Esophagus (tissue), 2 donors: ENCODE measurements around the gene ADAMTSL2. TPM values are rescaled to one million over a fixed set of nuclear protein-coding genes. Genes with fewer than 3 reads are reported as not detected.

Experiments used
- H3K27ac ChIP-seq, 2 donors: one replicate each; pipeline ENCODE4 v1.5.1; 2013; ENCODE audit warnings: low read depth in 2 of 2, mild to moderate bottlenecking in 2 of 2, inconsistent platforms in 1 of 2, low read length in 1 of 2, moderate library complexity in 1 of 2
- H3K27me3 ChIP-seq, 2 donors: one replicate each; pipeline ENCODE4 v1.6.1; 2013; ENCODE audit warnings: low read length in 2 of 2, control low read depth in 1 of 2, mild to moderate bottlenecking in 1 of 2; ENCODE audit not compliant: insufficient read depth in 2 of 2, control insufficient read depth in 1 of 2
- H3K36me3 ChIP-seq, 2 donors: one replicate each; pipeline ENCODE4 v1.6.1; 2013; ENCODE audit warnings: low read length in 1 of 2; ENCODE audit not compliant: control insufficient read depth in 2 of 2, insufficient read depth in 2 of 2
- H3K4me1 ChIP-seq, 2 donors: one replicate each; pipeline ENCODE4 v1.6.1; 2013; ENCODE audit warnings: low read length in 1 of 2; ENCODE audit not compliant: control insufficient read depth in 2 of 2, insufficient read depth in 2 of 2
- H3K4me3 ChIP-seq, 2 donors: one replicate each; pipeline ENCODE4 v1.5.1; 2013; ENCODE audit warnings: low read length in 2 of 2, mild to moderate bottlenecking in 2 of 2, low read depth in 1 of 2, moderate library complexity in 1 of 2
- H3K9me3 ChIP-seq, 2 donors: one replicate each; pipeline ENCODE4 v1.6.1; 2013; ENCODE audit warnings: mild to moderate bottlenecking in 2 of 2, low read depth in 1 of 2, low read length in 1 of 2, moderate library complexity in 1 of 2; ENCODE audit not compliant: control insufficient read depth in 2 of 2, insufficient read depth in 1 of 2
- WGBS, 2 donors: extraction: QIAGEN DNeasy Blood & Tissue Kit; methylation state at CpG; one replicate each; pipeline ENCODE4 v1.1.7; 2013; 5-methylcytosine and 5-hydroxymethylcytosine counted together
- polyA plus RNA-seq, 2 donors: library from polyadenylated mRNA; stranded (reverse); fragments of 200-250 nt; gene quantifications; one replicate each; pipeline ENCODE4 v1.2.3, GENCODE V29; 2013
- donor health status: healthy with polysubstance abuse.
- donor health status: Bipolar disorder and iron deficiency.

Gene ADAMTSL2
- polyA plus RNA-seq, 2 donors, result 0.60 to 1.0 TPM

- Histone ChIP-seq H3K36me3 (no peaks in the 10 kb centered on the region), H3K27me3 (peaks cover 0 to 8% of the 10 kb centered on the region in 2 donors), H3K4me1 (no peaks in the 10 kb centered on the region), H3K27ac (no peak overlapping the region), H3K4me3 (no peak overlapping the region), H3K9me3 (no peaks in the 10 kb centered on the region)
- 60 to 71% methylated on average over 5 of the region's 5 CpGs for WGBS, 2 donors
Measured at GRCh38 chr9:133584167-133584558, 49.7 kb downstream of the ADAMTSL2 start.

- H3K4me3 ChIP-seq, result no peak overlapping the region
- H3K9me3 ChIP-seq, result peaks cover 0 to 3% of the 10 kb centered on the region in 2 donors
- 10 to 12% methylated on average over 27 to 28 of the region's 28 CpGs for WGBS, 2 donors
- H3K36me3 ChIP-seq, result no peaks in the 10 kb centered on the region
- no peaks in the 10 kb centered on the region for H3K4me1 ChIP-seq
- H3K27me3 ChIP-seq, result peaks cover 0 to 8% of the 10 kb centered on the region in 2 donors
- no peak overlapping the region for H3K27ac ChIP-seq
Measured at GRCh38 chr9:133584559-133585476, 50.3 kb downstream of the ADAMTSL2 start.

GRCh38 chr9:133585481-133586351 is 51.2 kb downstream of the ADAMTSL2 start:
- H3K27ac ChIP-seq, result no peak overlapping the region
- H3K36me3 ChIP-seq, result no peaks in the 10 kb centered on the region
- peaks cover 0 to 8% of the 10 kb centered on the region in 2 donors for H3K27me3 ChIP-seq
- WGBS, 2 donors, result 34% methylated on average over 41 to 43 of the region's 43 CpGs
- no peak overlapping the region for H3K4me3 ChIP-seq
- H3K4me1 ChIP-seq, result no peaks in the 10 kb centered on the region
- peaks cover 0 to 3% of the 10 kb centered on the region in 2 donors for H3K9me3 ChIP-seq

- no peaks in the 10 kb centered on the region for H3K4me1 ChIP-seq
Measured at GRCh38 chr9:133587051-133587450, 52.5 kb downstream of the ADAMTSL2 start.

GRCh38 chr9:133587466-133587865 is 53.0 kb downstream of the ADAMTSL2 start:
- Histone ChIP-seq H3K4me1 (no peaks in the 10 kb centered on the region), H3K9me3 (peaks cover 0 to 3% of the 10 kb centered on the region in 2 donors), H3K4me3 (no peak overlapping the region), H3K36me3 (no peaks in the 10 kb centered on the region), H3K27ac (no peak overlapping the region), H3K27me3 (peaks cover 0 to 8% of the 10 kb centered on the region in 2 donors)
- 87 to 90% methylated on average over 6 of the region's 6 CpGs for WGBS, 2 donors

More at GRCh38 chr9:133587051-133587450, 52.5 kb downstream of the ADAMTSL2 start:
- peaks cover 0 to 8% of the 10 kb centered on the region in 2 donors for H3K27me3 ChIP-seq
- 80 to 85% methylated on average over 8 of the region's 8 CpGs for WGBS, 2 donors
- H3K36me3 ChIP-seq, result no peaks in the 10 kb centered on the region
- no peak overlapping the region for H3K27ac ChIP-seq
- peaks cover 0 to 3% of the 10 kb centered on the region in 2 donors for H3K9me3 ChIP-seq
- no peak overlapping the region for H3K4me3 ChIP-seq

GRCh38 chr9:133589454-133590227 is 55.1 kb downstream of the ADAMTSL2 start:
- 42 to 52% methylated on average over 19 of the region's 19 CpGs for WGBS, 2 donors
- no peak overlapping the region for H3K27ac ChIP-seq
- peaks cover 0 to 8% of the 10 kb centered on the region in 2 donors for H3K27me3 ChIP-seq
- no peaks in the 10 kb centered on the region for H3K4me1 ChIP-seq
- H3K36me3 ChIP-seq, result no peaks in the 10 kb centered on the region
- peaks cover 0 to 3% of the 10 kb centered on the region in 2 donors for H3K9me3 ChIP-seq
- no peak overlapping the region for H3K4me3 ChIP-seq

- H3K36me3 ChIP-seq, result no peaks in the 10 kb centered on the region
- no peak overlapping the region for H3K4me3 ChIP-seq
- H3K27me3 ChIP-seq, result peaks cover 0 to 4% of the 10 kb centered on the region in 2 donors
- H3K27ac ChIP-seq, result no peak overlapping the region
- peaks cover 0 to 3% of the 10 kb centered on the region in 2 donors for H3K9me3 ChIP-seq
- 68 to 71% methylated on average over 20 of the region's 20 CpGs for WGBS, 2 donors
- no peaks in the 10 kb centered on the region for H3K4me1 ChIP-seq
Measured at GRCh38 chr9:133590231-133590855, 55.8 kb downstream of the ADAMTSL2 start.

GRCh38 chr9:133591116-133591910 is 56.8 kb downstream of the ADAMTSL2 start:
- Histone ChIP-seq H3K27ac (no peak overlapping the region), H3K36me3 (no peaks in the 10 kb centered on the region), H3K9me3 (peaks cover 2 to 3% of the 10 kb centered on the region in 2 donors), H3K4me1 (no peaks in the 10 kb centered on the region), H3K4me3 (no peak overlapping the region), H3K27me3 (no peaks in the 10 kb centered on the region)
- WGBS, 2 donors, result 83% methylated on average over 17 of the region's 17 CpGs
